Transverse colon (tissue), 4 donors: ENCODE data around the gene CCDC141. TPM values are rescaled to one million over a fixed set of nuclear protein-coding genes. Genes with fewer than 3 reads are reported as not detected.

Experiments
- DNase-seq: peaks from one replicate; pipeline ENCODE4 v3.0.0-alpha.2; 2019
- H3K27ac ChIP-seq, 4 donors: fragments of 200-600 bp; sonication (generic); 2 replicates each; pipeline ENCODE4 v1.5.1; 2016 to 2018; ENCODE audit warnings: inconsistent platforms in 4 of 4
- H3K27me3 ChIP-seq: fragments of 200-600 bp; sonication (generic); 2 replicates; pipeline ENCODE4 v1.5.1; 2017; ENCODE audit warnings: inconsistent platforms
- H3K36me3 ChIP-seq, 4 donors: fragments of 200-600 bp; sonication (generic); 2 replicates each; pipeline ENCODE4 v1.5.1; 2017 to 2019; ENCODE audit warnings: inconsistent platforms in 4 of 4
- H3K4me1 ChIP-seq, 4 donors: fragments of 200-600 bp; sonication (generic); 2 replicates each; pipeline ENCODE4 v1.5.1; 2017 to 2020; ENCODE audit warnings: inconsistent platforms in 4 of 4
- H3K4me3 ChIP-seq, 4 donors: fragments of 200-600 bp; sonication (generic); 1 replicate in 1 of 4; 2 replicates in 3 of 4; pipeline versions ENCODE4 v1.5.1 to v1.6.1; 2017 to 2019; ENCODE audit warnings: inconsistent platforms in 4 of 4
- H3K9me3 ChIP-seq, 2 donors: fragments of 200-600 bp; sonication (generic); 2 replicates each; pipeline ENCODE4 v1.5.1; 2017 to 2019; ENCODE audit warnings: inconsistent platforms in 2 of 2
- CTCF ChIP-seq, 5 experiments: fragments of 200-600 bp in 3 of 5; fragments of 450-650 bp in 2 of 5; sonication (generic) in 3 of 5; IDR thresholded peaks; 1 replicate in 2 of 5; 2 replicates in 3 of 5; pipeline ENCODE4 v1.5.1; 2016 to 2017; ENCODE audit warnings: antibody characterized with exemption in 5 of 5, inconsistent platforms in 3 of 5, mild to moderate bottlenecking in 2 of 5, moderate library complexity in 1 of 5
- EP300 ChIP-seq: sonication (generic); formaldehyde crosslinking; IDR thresholded peaks from one replicate; pipeline ENCODE4 v1.6.1; 2017; ENCODE audit warnings: antibody characterized with exemption, low read depth
- POLR2A ChIP-seq: fragments of 450-650 bp; IDR thresholded peaks from one replicate; pipeline ENCODE4 v1.6.1; 2016; ENCODE audit warnings: antibody characterized with exemption, mild to moderate bottlenecking, moderate library complexity
- POLR2AphosphoS5 ChIP-seq, 3 donors: sonication (generic); formaldehyde crosslinking; IDR thresholded peaks; one replicate each; pipeline ENCODE4 v1.6.1; 2016; ENCODE audit warnings: antibody characterized with exemption in 3 of 3
- WGBS, 2 donors: methylation state at CpG; one replicate each; pipeline ENCODE4 v1.1.5; 2018; ENCODE audit warnings: low coverage in 1 of 2; 5-methylcytosine and 5-hydroxymethylcytosine counted together
- in situ Hi-C, 4 donors: fragments of 200-750 bp; cut with MboI; loops; one replicate each; pipeline versions ENCODE4 v1.15.0 to v1.15.1; 2017; ENCODE audit warnings: low sequenced_read_pairs in 3 of 4, low pct_ligation_motif_present in 1 of 4, low pct_unique_long_range_greater_than_20kb in 1 of 4
- intact Hi-C: fragments of 100-400 bp; cut with DNase I; formaldehyde crosslinking; loops from one replicate; pipeline ENCODE4 v1.15.1; 2023; ENCODE audit warnings: low total_unique reads
- total RNA-seq, 4 donors: library from RNA; depleted of rRNA; stranded (reverse); fragments of >200 nt; gene quantifications; one replicate each; pipeline ENCODE4 v1.1.0, GENCODE V29; 2016

Gene CCDC141
- total RNA-seq, 4 donors from 2014 or later, result 0.40 to 8.6 (median 2.4) TPM

- intact Hi-C loops (no loop called here), in situ Hi-C loops (no loop called here)
- 81 to 93% methylated on average over 1 of the region's 1 CpG for WGBS, 2 donors
- no peaks in the 10 kb centered on the region for H3K36me3 ChIP-seq
- no peaks in the 10 kb centered on the region for H3K4me1 ChIP-seq
- TF ChIP-seq CTCF (IDR thresholded peaks at IDR 0.05) (no peak), EP300 (no peak), POLR2A (no peak)
- H3K4me3 ChIP-seq, result no peak overlapping the region
- DNase-seq, result no peak
- H3K27me3 ChIP-seq, result no peaks in the 10 kb centered on the region
- no peak overlapping the region for H3K27ac ChIP-seq
- H3K9me3 ChIP-seq, result no peaks in the 10 kb centered on the region
These were observed 206.2 kb downstream of the CCDC141 start for GRCh38 chr2:178843697-178844096.

DNA sequence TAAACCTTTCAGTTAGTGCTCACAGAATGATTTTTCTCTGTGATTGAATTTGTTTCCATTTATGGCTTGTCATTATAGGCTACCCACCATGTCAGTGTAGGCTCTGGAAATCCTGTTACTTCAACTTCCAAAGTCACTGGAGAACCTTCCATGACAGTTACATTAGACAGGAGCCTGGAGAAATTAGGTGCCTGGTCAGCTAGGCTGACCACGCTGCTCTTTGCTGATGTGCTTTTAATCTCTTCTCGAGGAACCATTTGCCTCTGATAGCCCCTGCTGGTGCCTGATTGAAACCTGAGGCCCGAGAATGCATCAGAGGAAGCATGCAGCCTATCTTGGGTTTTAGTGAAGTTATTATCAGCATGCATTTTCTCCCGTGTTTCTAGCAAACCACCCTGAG lies 213.1 kb downstream of the CCDC141 start:
- Histone ChIP-seq H3K36me3 (no peaks in the 10 kb centered on the region), H3K27ac (no peak overlapping the region), H3K9me3 (no peaks in the 10 kb centered on the region), H3K4me1 (no peaks in the 10 kb centered on the region), H3K4me3 (no peak overlapping the region), H3K27me3 (no peaks in the 10 kb centered on the region)
- no peak for TF ChIP-seq POLR2AphosphoS5 (IDR thresholded peaks at IDR 0.05)
- TF ChIP-seq POLR2A, result no peak
- TF ChIP-seq EP300, result no peak
- TF ChIP-seq CTCF (IDR thresholded peaks at IDR 0.05), result no peak
- intact Hi-C loops, result no loop called here
- DNase-seq, result no peak
- in situ Hi-C loops, result no loop called here
- WGBS, 2 donors, result 58% methylated on average over 4 of the region's 4 CpGs; no CpG with 5 or more reads in 1 of the 2 donors

DNA sequence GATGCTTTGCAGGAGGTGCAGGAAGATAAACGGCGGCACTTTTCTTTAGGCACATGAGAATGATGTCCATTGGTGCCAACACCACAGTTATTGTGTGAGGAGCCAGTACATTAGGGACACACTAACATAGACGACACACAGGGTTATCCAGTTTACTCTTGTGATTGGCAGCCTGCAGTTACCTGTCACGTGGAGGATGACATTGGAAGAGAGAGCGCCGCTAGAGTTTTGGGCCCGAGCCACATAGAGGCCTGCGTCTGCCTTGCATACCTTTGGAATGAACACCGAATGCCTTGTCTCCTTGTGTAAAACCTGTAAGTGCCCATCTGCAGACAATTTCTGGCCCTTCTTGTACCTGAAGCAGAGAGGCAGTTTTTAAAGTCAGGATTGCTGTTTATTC lies 215.9 kb downstream of the CCDC141 start:
- intact Hi-C loops (no loop called here), in situ Hi-C loops (no loop called here)
- Histone ChIP-seq H3K4me3 (no peak overlapping the region), H3K36me3 (no peaks in the 10 kb centered on the region), H3K27ac (no peak overlapping the region), H3K27me3 (no peaks in the 10 kb centered on the region), H3K4me1 (no peaks in the 10 kb centered on the region), H3K9me3 (no peaks in the 10 kb centered on the region)
- WGBS, 2 donors, result 82 to 93% methylated on average over 6 to 9 of the region's 9 CpGs
- TF ChIP-seq POLR2A (no peak), POLR2AphosphoS5 (IDR thresholded peaks at IDR 0.05) (no peak), EP300 (no peak), CTCF (IDR thresholded peaks at IDR 0.05) (no peak)
- no peak for DNase-seq

- DNase-seq, result no peak
- no peak overlapping the region for H3K27ac ChIP-seq
- in situ Hi-C loops, result no loop called here
- WGBS, 2 donors, result 75 to 78% methylated on average over 5 of the region's 5 CpGs
- no peaks in the 10 kb centered on the region for H3K36me3 ChIP-seq
- TF ChIP-seq POLR2AphosphoS5 (IDR thresholded peaks at IDR 0.05), result no peak
- TF ChIP-seq EP300, result no peak
- no peak for TF ChIP-seq CTCF (IDR thresholded peaks at IDR 0.05)
- TF ChIP-seq POLR2A, result no peak
- no peaks in the 10 kb centered on the region for H3K27me3 ChIP-seq
- H3K4me3 ChIP-seq, result no peak overlapping the region
- no peaks in the 10 kb centered on the region for H3K9me3 ChIP-seq
- intact Hi-C loops, result no loop called here
- H3K4me1 ChIP-seq, result no peaks in the 10 kb centered on the region
These were observed 216.6 kb downstream of the CCDC141 start for GRCh38 chr2:178833382-178833781.
